HG03159 (cell line): ENCODE data around the gene CDH12.
"Not testable (repeated sequence)": the region's sequence is repeated elsewhere in the genome, so short reads cannot be mapped to it uniquely, and the experiment has no call there.

Experiments
- ATAC-seq: cut with Tn5 transposase; IDR thresholded peaks from one replicate; pipeline ENCODE4 v1.9.1; 2021; ENCODE audit warnings: mild to moderate bottlenecking, moderate library complexity; ENCODE audit not compliant: unreplicated experiment

Gene CDH12

GRCh38 chr5:22471154-22471553 lies 382.0 kb downstream of the CDH12 start:
- no peak for ATAC-seq

GRCh38 chr5:22470408-22470807 lies 382.7 kb downstream of the CDH12 start:
- no peak for ATAC-seq

GRCh38 chr5:22465616-22466015 lies 387.5 kb downstream of the CDH12 start:
- ATAC-seq = no peak

- no peak for ATAC-seq
Observed at GRCh38 chr5:22465177-22465576, 388.0 kb downstream of the CDH12 start.

GRCh38 chr5:22460189-22460588 lies 393.0 kb downstream of the CDH12 start:
- no peak for ATAC-seq

GRCh38 chr5:22432905-22433304 lies 420.2 kb downstream of the CDH12 start:
- no peak for ATAC-seq

GRCh38 chr5:22431840-22432239 lies 421.3 kb downstream of the CDH12 start:
- ATAC-seq = no peak

- no peak for ATAC-seq
Observed at GRCh38 chr5:22431406-22431805, 421.7 kb downstream of the CDH12 start.

GRCh38 chr5:22411554-22412349 lies 441.4 kb downstream of the CDH12 start:
- no peak for ATAC-seq

GRCh38 chr5:22391956-22392355 lies 461.2 kb downstream of the CDH12 start:
- no peak for ATAC-seq

GRCh38 chr5:22390888-22391287 lies 462.3 kb downstream of the CDH12 start:
- no peak for ATAC-seq

- no peak for ATAC-seq
Observed at GRCh38 chr5:22372826-22373660, 480.1 kb downstream of the CDH12 start.

- no peak for ATAC-seq
Observed at GRCh38 chr5:22372376-22372775, 480.8 kb downstream of the CDH12 start.

- ATAC-seq = no peak
Observed at GRCh38 chr5:22354956-22355355, 498.2 kb downstream of the CDH12 start.

GRCh38 chr5:22352493-22352892 lies 500.7 kb downstream of the CDH12 start:
- ATAC-seq = no peak

- ATAC-seq = no peak
Observed at GRCh38 chr5:22351178-22351577, 502.0 kb downstream of the CDH12 start.

GRCh38 chr5:22348027-22348426 lies 505.1 kb downstream of the CDH12 start:
- no peak for ATAC-seq

- no peak for ATAC-seq
Observed at GRCh38 chr5:22344000-22344399, 509.1 kb downstream of the CDH12 start.

- ATAC-seq = no peak
Observed at GRCh38 chr5:22341406-22341805, 511.7 kb downstream of the CDH12 start.

GRCh38 chr5:22332949-22333348 lies 520.2 kb downstream of the CDH12 start:
- ATAC-seq = not testable (repeated sequence)

- no peak for ATAC-seq
Observed at GRCh38 chr5:22329683-22330082, 523.5 kb downstream of the CDH12 start.

- ATAC-seq = no peak
Observed at GRCh38 chr5:22319798-22320197, 533.3 kb downstream of the CDH12 start.
